Spleen (tissue), 11 donors: Measurements from ENCODE around the gene SPPL2C. TPM values are rescaled to one million over a fixed set of nuclear protein-coding genes. Genes with fewer than 3 reads are reported as not detected.

ENCODE experiments used
- DNase-seq: peaks from one replicate; pipeline ENCODE4 v3.0.0-alpha.2; 2020
- H3K27ac ChIP-seq, 8 donors: fragments of 200-600 bp; sonication (generic) in 7 of 8; 1 replicate in 4 of 8; 2 replicates in 4 of 8; pipeline versions ENCODE4 v1.5.0 to v1.8.0; 2016 to 2021; ENCODE audit warnings: inconsistent platforms in 4 of 8, mild to moderate bottlenecking in 4 of 8, moderate library complexity in 1 of 8
- H3K27me3 ChIP-seq, 7 donors: fragments of 200-600 bp; sonication (generic) in 6 of 7; replicated peaks in 1 of 7; 1 replicate in 4 of 7; 2 replicates in 3 of 7; pipeline versions ENCODE4 v1.5.0 to v1.8.0; 2016 to 2021; ENCODE audit warnings: inconsistent platforms in 3 of 7, mild to moderate bottlenecking in 1 of 7
- H3K36me3 ChIP-seq, 6 donors: fragments of 200-600 bp; sonication (generic) in 5 of 6; 1 replicate in 4 of 6; 2 replicates in 2 of 6; pipeline versions ENCODE4 v1.5.0 to v1.8.0; 2016 to 2021; ENCODE audit warnings: inconsistent platforms in 2 of 6
- H3K4me1 ChIP-seq, 6 donors: fragments of 200-600 bp; sonication (generic) in 5 of 6; 1 replicate in 3 of 6; 2 replicates in 3 of 6; pipeline versions ENCODE4 v1.5.0 to v1.8.0; 2016 to 2021; ENCODE audit warnings: inconsistent platforms in 3 of 6
- H3K4me3 ChIP-seq, 8 donors: fragments of 200-600 bp; sonication (generic) in 7 of 8; 1 replicate in 4 of 8; 2 replicates in 4 of 8; pipeline versions ENCODE4 v1.5.0 to v1.8.0; 2016 to 2021; ENCODE audit warnings: inconsistent platforms in 4 of 8, mild to moderate bottlenecking in 4 of 8, moderate library complexity in 2 of 8
- H3K9me3 ChIP-seq, 8 donors: fragments of 200-600 bp; sonication (generic) in 7 of 8; 1 replicate in 4 of 8; 2 replicates in 4 of 8; pipeline versions ENCODE4 v1.5.0 to v1.8.0; 2016 to 2021; ENCODE audit warnings: inconsistent platforms in 4 of 8
- POLR2A ChIP-seq, 3 donors: fragments of 450-650 bp; IDR thresholded peaks; one replicate each; pipeline ENCODE4 v1.5.1; 2017; ENCODE audit warnings: antibody characterized with exemption in 3 of 3, mild to moderate bottlenecking in 1 of 3
- POLR2AphosphoS5 ChIP-seq, 3 donors: sonication (generic); formaldehyde crosslinking; IDR thresholded peaks; one replicate each; pipeline ENCODE4 v1.5.1; 2017; ENCODE audit warnings: antibody characterized with exemption in 3 of 3
- WGBS, 5 donors: extraction: QIAGEN DNeasy Blood & Tissue Kit in 3 of 5; methylation state at CpG; one replicate each; pipeline versions ENCODE4 v1.1.5 to v1.1.7; 2013 to 2018; 5-methylcytosine and 5-hydroxymethylcytosine counted together
- intact Hi-C: fragments of 100-400 bp; cut with DNase I; formaldehyde crosslinking; loops from one replicate; pipeline ENCODE4 v1.15.0; 2023; ENCODE audit warnings: low total_unique reads
- polyA plus RNA-seq, 3 donors: library from polyadenylated mRNA; stranded (reverse); fragments of 200-250 nt; gene quantifications; one replicate each; pipeline ENCODE4 v1.2.1, GENCODE V29; 2013
- total RNA-seq, 7 donors: library from RNA; depleted of rRNA in 3 of 7; stranded (reverse); fragments of >200 nt in 3 of 7; fragmentation: NEBNext Ultra II Directional in 4 of 7; extraction: Animal tissue kit (Norgen Biotek cat#: 25700) in 4 of 7; gene quantifications; one replicate each; pipeline versions ENCODE4 v1.1.0 to v1.2.1, GENCODE V29; 2016 to 2021
- TF ChIP-seq, protein P1 (sequence below), 11 experiments: fragments of 200-600 bp in 7 of 11; fragments of 450-650 bp in 4 of 11; sonication (generic) in 4 of 11; IDR thresholded peaks in 8 of 11; conservative IDR thresholded peaks in 3 of 11; 1 replicate in 7 of 11; 2 replicates in 4 of 11; pipeline versions ENCODE4 v1.4.0 to v1.8.0; 2016 to 2021; ENCODE audit warnings: antibody characterized with exemption in 11 of 11, inconsistent platforms in 4 of 11, mild to moderate bottlenecking in 1 of 11
- donor health status: healthy with polysubstance abuse.
- donor health status: DM: no; HTN: no; CAD: no; lungs with moderate emphysema.
- donor health status: DM: no; HTN: no; CAD: no.
- donor health status: Bipolar disorder and iron deficiency.
- donor health status: healthy.
- donor health status: DM: no; HTN: no; CAD: no.
- donor health status: DM: yes; HTN: yes; CAD: no.

The SPPL2C gene
- total and polyA plus RNA-seq, 10 donors, result not detected

- Histone ChIP-seq H3K27ac (no peak overlapping the region), H3K9me3 (no peaks in the 10 kb centered on the region), H3K27me3 (peaks cover 0 to 44% (median 0%) of the 10 kb centered on the region in 7 donors), H3K36me3 (no peaks in the 10 kb centered on the region), H3K4me3 (no peak overlapping the region), H3K4me1 (peaks cover 0 to 8% (median 2%) of the 10 kb centered on the region in 6 donors)
- 71 to 83% (median 76%) methylated on average over 4 to 15 of the region's 15 CpGs for WGBS, 5 donors
- intact Hi-C loops, result no loop called here
- DNase-seq, result peak; percentile 50
- TF ChIP-seq POLR2A (IDR thresholded peaks at IDR 0.05) (no peak), POLR2AphosphoS5 (IDR thresholded peaks at IDR 0.05) (no peak)
- TF ChIP-seq, protein P1, sequence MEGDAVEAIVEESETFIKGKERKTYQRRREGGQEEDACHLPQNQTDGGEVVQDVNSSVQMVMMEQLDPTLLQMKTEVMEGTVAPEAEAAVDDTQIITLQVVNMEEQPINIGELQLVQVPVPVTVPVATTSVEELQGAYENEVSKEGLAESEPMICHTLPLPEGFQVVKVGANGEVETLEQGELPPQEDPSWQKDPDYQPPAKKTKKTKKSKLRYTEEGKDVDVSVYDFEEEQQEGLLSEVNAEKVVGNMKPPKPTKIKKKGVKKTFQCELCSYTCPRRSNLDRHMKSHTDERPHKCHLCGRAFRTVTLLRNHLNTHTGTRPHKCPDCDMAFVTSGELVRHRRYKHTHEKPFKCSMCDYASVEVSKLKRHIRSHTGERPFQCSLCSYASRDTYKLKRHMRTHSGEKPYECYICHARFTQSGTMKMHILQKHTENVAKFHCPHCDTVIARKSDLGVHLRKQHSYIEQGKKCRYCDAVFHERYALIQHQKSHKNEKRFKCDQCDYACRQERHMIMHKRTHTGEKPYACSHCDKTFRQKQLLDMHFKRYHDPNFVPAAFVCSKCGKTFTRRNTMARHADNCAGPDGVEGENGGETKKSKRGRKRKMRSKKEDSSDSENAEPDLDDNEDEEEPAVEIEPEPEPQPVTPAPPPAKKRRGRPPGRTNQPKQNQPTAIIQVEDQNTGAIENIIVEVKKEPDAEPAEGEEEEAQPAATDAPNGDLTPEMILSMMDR (IDR thresholded peaks at IDR 0.05 in 8 of 11, conservative IDR thresholded peaks at IDR 0.05 in 3 of 11), result no peak
Observed at GRCh38 chr17:45848868-45849535, 4.3 kb downstream of the SPPL2C start.

DNA sequence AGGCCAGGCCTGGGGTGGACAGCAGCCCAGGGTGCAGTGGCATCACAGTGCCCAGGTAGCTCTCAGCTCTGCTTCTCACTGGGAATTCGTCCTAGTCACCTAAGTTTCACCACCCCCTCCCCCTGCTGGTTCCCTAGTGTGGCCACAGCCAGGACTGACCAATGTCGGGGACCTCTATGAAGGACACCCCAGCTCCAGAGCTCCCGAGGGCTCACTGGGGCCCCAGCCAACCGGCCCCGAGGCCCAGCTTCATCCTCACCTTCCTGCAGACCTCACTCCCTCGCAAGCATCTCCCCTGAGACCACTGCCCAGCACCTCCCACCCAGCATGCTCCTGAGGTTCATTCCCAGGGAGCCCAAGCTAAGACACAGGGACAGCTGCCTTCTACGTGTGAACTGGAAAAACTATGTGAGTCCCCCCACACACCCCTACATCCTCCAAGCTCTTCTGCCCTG is 4.9 kb downstream of the SPPL2C start:
- intact Hi-C loops, result no loop called here
- Histone ChIP-seq H3K36me3 (no peaks in the 10 kb centered on the region), H3K4me1 (peaks cover 0 to 8% (median 2%) of the 10 kb centered on the region in 6 donors), H3K27ac (no peak overlapping the region), H3K4me3 (no peak overlapping the region), H3K27me3 (peaks cover 0 to 49% (median 0%) of the 10 kb centered on the region in 7 donors), H3K9me3 (no peaks in the 10 kb centered on the region)
- peak; percentile 67 for DNase-seq
- TF ChIP-seq POLR2AphosphoS5 (IDR thresholded peaks at IDR 0.05), result no peak
- TF ChIP-seq, protein P1 (IDR thresholded peaks at IDR 0.05 in 8 of 11, conservative IDR thresholded peaks at IDR 0.05 in 3 of 11), result no peak
- TF ChIP-seq POLR2A (IDR thresholded peaks at IDR 0.05), result no peak
- WGBS, 5 donors, result 72 to 81% (median 79%) methylated on average over 2 to 7 of the region's 7 CpGs

DNA sequence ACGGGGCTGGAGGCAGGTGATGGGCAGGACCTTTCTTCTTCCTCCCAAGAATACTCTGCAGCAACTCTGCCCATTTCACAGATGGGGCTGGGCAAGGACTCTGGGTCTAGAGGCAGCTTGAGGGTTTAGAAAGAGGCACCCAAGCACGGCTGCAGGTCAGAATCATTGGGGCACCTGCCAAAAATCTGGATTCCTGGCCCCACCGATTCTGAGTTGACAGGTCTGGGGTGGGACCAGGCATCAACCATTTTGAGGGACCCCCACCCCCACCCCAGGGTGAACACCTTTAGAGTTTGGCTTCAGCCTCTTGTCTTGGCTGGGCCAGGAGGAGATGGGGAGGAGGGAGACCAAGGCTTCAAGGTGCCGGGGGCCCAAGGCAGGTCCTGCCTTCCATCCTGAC is 5.3 kb downstream of the SPPL2C start:
- Histone ChIP-seq H3K27me3 (peaks cover 0 to 54% (median 0%) of the 10 kb centered on the region in 7 donors), H3K4me1 (peaks cover 0 to 8% (median 2%) of the 10 kb centered on the region in 6 donors), H3K27ac (no peak overlapping the region), H3K36me3 (no peaks in the 10 kb centered on the region), H3K9me3 (no peaks in the 10 kb centered on the region), H3K4me3 (no peak overlapping the region)
- WGBS, 5 donors, result 69 to 93% (median 86%) methylated on average over 3 to 4 of the region's 4 CpGs
- TF ChIP-seq POLR2AphosphoS5 (IDR thresholded peaks at IDR 0.05), result no peak
- TF ChIP-seq, protein P1 (IDR thresholded peaks at IDR 0.05 in 8 of 11, conservative IDR thresholded peaks at IDR 0.05 in 3 of 11), result no peak
- TF ChIP-seq POLR2A (IDR thresholded peaks at IDR 0.05), result no peak
- DNase-seq, result peak; percentile 25
- intact Hi-C loops, result no loop called here

- TF ChIP-seq, protein P1 (IDR thresholded peaks at IDR 0.05 in 8 of 11, conservative IDR thresholded peaks at IDR 0.05 in 3 of 11), result no peak
- no peak for TF ChIP-seq POLR2A (IDR thresholded peaks at IDR 0.05)
- TF ChIP-seq POLR2AphosphoS5 (IDR thresholded peaks at IDR 0.05), result no peak
- WGBS, 5 donors, result 82 to 88% (median 86%) methylated on average over 4 to 5 of the region's 5 CpGs
- Histone ChIP-seq H3K27me3 (peaks cover 0 to 58% (median 0%) of the 10 kb centered on the region in 7 donors), H3K4me3 (no peak overlapping the region), H3K9me3 (no peaks in the 10 kb centered on the region), H3K27ac (no peak overlapping the region), H3K4me1 (peaks cover 0 to 8% (median 2%) of the 10 kb centered on the region in 6 donors), H3K36me3 (no peaks in the 10 kb centered on the region)
- no peak for DNase-seq
- intact Hi-C loops, result no loop called here
Observed at GRCh38 chr17:45850468-45850867, 5.8 kb downstream of the SPPL2C start.
